SK-N-SH (cell line): Measurements from ENCODE around the gene FRMD4B. TPM values are rescaled to one million over a fixed set of nuclear protein-coding genes. Genes with fewer than 3 reads are reported as not detected.
A peak's percentile ranks its signal among the peaks of the same experiment; 100 is the strongest.

Experiments used
- CTCF ChIA-PET: fragments of 300-600, 350-600 bp; formaldehyde crosslinking; extraction: SDS; loops from one replicate; lab custom pipeline; 2021; lab: Yijun Ruan, JAX
- POLR2A ChIA-PET: fragments of 350-600 bp; sonication (Branson Sonifier 250); formaldehyde crosslinking; extraction: SDS; loops from one replicate; lab custom pipeline; 2020; ENCODE audit warnings: antibody characterized with exemption, inconsistent platforms; lab: Yijun Ruan, JAX
- DNase-seq: peaks from one replicate; pipeline ENCODE4 v3.0.0; 2012
- H2AFZ ChIP-seq: fragments of 200-600 bp; sonication (generic); 2 replicates; pipeline ENCODE4 v1.8.1; 2016; ENCODE audit warnings: antibody characterized with exemption, mild to moderate bottlenecking, low read depth
- H3F3A ChIP-seq: fragments of 200-600 bp; sonication (generic); replicated peaks from 2 replicates; pipeline ENCODE3; 2016; ENCODE audit warnings: antibody characterized with exemption, mild to moderate bottlenecking; ENCODE audit not compliant: insufficient read depth
- H3K27ac ChIP-seq, 2 experiments: fragments of 200-500 bp in 1 of 2; fragments of 200-600 bp in 1 of 2; sonication (Bioruptor generic) in 1 of 2; sonication (generic), shearing (Covaris generic) in 1 of 2; 2 replicates each; pipeline versions ENCODE4 v1.5.1 to v1.6.1; 2014 to 2016; ENCODE audit warnings: low read depth in 2 of 2, inconsistent platforms in 1 of 2, low read length in 1 of 2, mild to moderate bottlenecking in 1 of 2, mixed read lengths in 1 of 2
- H3K27me3 ChIP-seq: fragments of 200-600 bp; sonication (generic), shearing (Covaris generic); 2 replicates; pipeline ENCODE4 v1.6.1; 2016; ENCODE audit warnings: mixed run types; ENCODE audit not compliant: insufficient read depth
- H3K36me3 ChIP-seq, 2 experiments: fragments of 200-500 bp in 1 of 2; fragments of 200-600 bp in 1 of 2; sonication (Bioruptor generic) in 1 of 2; sonication (generic) in 1 of 2; replicated peaks in 1 of 2; 2 replicates each; pipeline versions ENCODE3 to v1.5.1; 2014 to 2016; ENCODE audit warnings: low read length in 1 of 2, mild to moderate bottlenecking in 1 of 2; ENCODE audit not compliant: insufficient read depth in 2 of 2, control insufficient read depth in 1 of 2
- H3K4me1 ChIP-seq, 2 experiments: fragments of 200-500 bp in 1 of 2; fragments of 200-600 bp in 1 of 2; sonication (Bioruptor generic) in 1 of 2; sonication (generic), shearing (Covaris generic) in 1 of 2; 2 replicates each; pipeline versions ENCODE4 v1.5.1 to v1.6.1; 2014 to 2016; ENCODE audit warnings: low read depth in 1 of 2, low read length in 1 of 2, mixed run types in 1 of 2; ENCODE audit not compliant: insufficient read depth in 2 of 2, control insufficient read depth in 1 of 2
- H3K4me2 ChIP-seq: fragments of 200-600 bp; sonication (generic), shearing (Covaris generic); 2 replicates; pipeline ENCODE4 v1.6.1; 2017; ENCODE audit warnings: mixed run types
- H3K4me3 ChIP-seq, 2 experiments: fragments of 200-500 bp in 1 of 2; fragments of 200-600 bp in 1 of 2; sonication (Bioruptor generic) in 1 of 2; sonication (generic), shearing (Covaris generic) in 1 of 2; 2 replicates each; pipeline versions ENCODE4 v1.5.1 to v1.8.1; 2014 to 2016; ENCODE audit warnings: low read depth in 2 of 2, inconsistent platforms in 1 of 2, low read length in 1 of 2, mild to moderate bottlenecking in 1 of 2, mixed read lengths in 1 of 2, moderate library complexity in 1 of 2
- H3K79me2 ChIP-seq: fragments of 200-600 bp; sonication (generic); 2 replicates; pipeline ENCODE4 v1.8.1; 2017; ENCODE audit warnings: mild to moderate bottlenecking; ENCODE audit not compliant: insufficient read depth
- H3K9ac ChIP-seq: fragments of 200-600 bp; sonication (generic); 2 replicates; pipeline ENCODE4 v1.6.1; 2017; ENCODE audit warnings: mixed run types
- H3K9me2 ChIP-seq: fragments of 200-600 bp; sonication (generic); 2 replicates; pipeline ENCODE4 v1.6.1; 2017; ENCODE audit warnings: mixed run types
- H3K9me3 ChIP-seq: fragments of 200-600 bp; sonication (generic); 2 replicates; pipeline ENCODE4 v1.6.1; 2017; ENCODE audit warnings: mixed run types, mild to moderate bottlenecking, moderate library complexity
- H4K20me1 ChIP-seq: fragments of 200-600 bp; sonication (generic); 2 replicates; pipeline ENCODE4 v1.6.1; 2017; ENCODE audit warnings: mild to moderate bottlenecking, mixed run types; ENCODE audit not compliant: insufficient read depth
- CHD2 ChIP-seq: fragments of 150-350 bp; IDR thresholded peaks from 2 replicates; pipeline ENCODE4 v1.6.1; 2018; ENCODE audit warnings: low read length; ENCODE audit not compliant: partially characterized antibody
- EZH2phosphoT487 ChIP-seq: fragments of 200-600 bp; sonication (generic); IDR thresholded peaks from 2 replicates; pipeline ENCODE4 v1.6.1; 2017; ENCODE audit warnings: low read depth, mixed run types, mild to moderate bottlenecking, antibody characterized with exemption, moderate library complexity, borderline replicate concordance
- FOXJ3 ChIP-seq: sonication (generic); formaldehyde crosslinking; IDR thresholded peaks from 2 replicates; pipeline ENCODE4 v1.5.1; 2020; ENCODE audit warnings: mild to moderate bottlenecking, missing genetic modification reagents
- FOXM1 ChIP-seq: IDR thresholded peaks from 2 replicates; pipeline ENCODE4 v1.4.0; 2012; ENCODE audit warnings: low read depth, mild to moderate bottlenecking
- GABPA ChIP-seq: IDR thresholded peaks from 2 replicates; pipeline ENCODE4 v1.4.0; 2012; ENCODE audit warnings: low read depth, mild to moderate bottlenecking
- MAX ChIP-seq: IDR thresholded peaks from 2 replicates; pipeline ENCODE4 v1.4.0; 2012; ENCODE audit warnings: low read depth
- MEF2A ChIP-seq: IDR thresholded peaks from 2 replicates; pipeline ENCODE4 v1.4.0; 2012; ENCODE audit warnings: low read depth, borderline replicate concordance
- NRF1 ChIP-seq: IDR thresholded peaks from 2 replicates; pipeline ENCODE4 v1.6.1; 2012; ENCODE audit warnings: low read depth, mild to moderate bottlenecking, low read length
- RFX5 ChIP-seq: IDR thresholded peaks from 2 replicates; pipeline ENCODE4 v1.6.1; 2012; ENCODE audit warnings: mild to moderate bottlenecking, improper control_type of control experiment, low read length
- SIN3A ChIP-seq: IDR thresholded peaks from 2 replicates; pipeline ENCODE4 v1.6.1; 2012; ENCODE audit warnings: low read depth, mild to moderate bottlenecking, low read length, moderate library complexity, borderline replicate concordance
- TCF12 ChIP-seq: IDR thresholded peaks from 2 replicates; pipeline ENCODE4 v1.4.0; 2012
- USF1 ChIP-seq: IDR thresholded peaks from 2 replicates; pipeline ENCODE4 v1.4.0; 2012; ENCODE audit warnings: low read depth, borderline replicate concordance
- WGBS: methylation state at CpG from one replicate; pipeline ENCODE4 v1.1.6; 2017; ENCODE audit warnings: low lambda C conversion rate; 5-methylcytosine and 5-hydroxymethylcytosine counted together
- polyA plus RNA-seq, 3 experiments: library from polyadenylated mRNA; depleted of rRNA; stranded (reverse); fragments of >200 nt; gene quantifications; 2 replicates each; pipeline ENCODE4 v1.2.3, GENCODE V29; 2012
- TF ChIP-seq, protein P1 (sequence below): fragments of 150-350 bp; IDR thresholded peaks from 2 replicates; pipeline ENCODE4 v1.6.1; 2017; ENCODE audit warnings: antibody characterized with exemption, low read length, low read depth, borderline replicate concordance
- TF ChIP-seq, protein P2 (sequence below): fragments of 200-600 bp; sonication (generic); IDR thresholded peaks from 2 replicates; pipeline ENCODE4 v1.6.1; 2017; ENCODE audit warnings: antibody characterized with exemption, mild to moderate bottlenecking, moderate library complexity
- TF ChIP-seq, protein P3 (sequence below): IDR thresholded peaks from 2 replicates; pipeline ENCODE4; 2012

The FRMD4B gene
- polyA plus RNA-seq, 1 of the 3 experiments (the other 2 are of a cell fraction), result 0.53 TPM

DNA sequence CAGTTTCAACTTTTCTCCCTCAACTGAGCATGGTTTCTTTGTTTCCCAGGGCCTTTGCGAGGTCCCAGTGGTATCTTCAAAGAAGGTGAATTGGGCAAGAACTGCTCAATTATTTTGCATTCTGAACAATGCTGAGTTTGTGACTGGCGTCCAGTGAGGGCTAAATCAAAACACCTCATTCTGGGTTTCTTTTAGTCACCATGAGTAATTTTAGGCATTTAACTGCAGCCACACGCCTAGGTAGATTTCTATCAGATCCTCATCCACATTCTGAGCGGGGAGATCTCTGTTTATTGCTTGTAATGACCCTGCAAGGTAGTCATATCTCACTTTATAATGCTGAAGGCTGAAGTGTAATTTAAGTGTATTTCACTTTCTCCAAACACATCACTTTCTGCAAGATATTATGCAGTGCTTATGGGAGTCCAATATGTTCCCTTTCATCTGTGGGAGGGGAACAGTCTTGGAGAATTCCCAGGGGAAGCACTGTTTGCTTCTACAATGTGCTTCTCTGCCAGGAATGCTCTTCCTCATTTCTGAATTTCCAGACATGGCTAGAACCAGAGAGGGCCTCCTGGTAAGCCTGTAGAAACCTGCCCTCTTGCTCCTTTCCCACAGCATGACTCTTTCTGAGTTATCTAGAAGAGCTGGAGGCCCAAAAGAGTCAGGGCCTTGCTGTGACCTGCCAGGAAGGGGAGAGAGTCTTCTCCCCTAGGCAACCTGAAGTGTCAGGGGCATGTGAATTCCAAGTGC, 91.7 kb downstream of the FRMD4B start:
- H3K9ac ChIP-seq, result no peak overlapping the region
- 69% methylated on average over 4 of the region's 4 CpGs for WGBS
- no peaks in the 10 kb centered on the region for H3K9me2 ChIP-seq
- TF ChIP-seq, protein P1, sequence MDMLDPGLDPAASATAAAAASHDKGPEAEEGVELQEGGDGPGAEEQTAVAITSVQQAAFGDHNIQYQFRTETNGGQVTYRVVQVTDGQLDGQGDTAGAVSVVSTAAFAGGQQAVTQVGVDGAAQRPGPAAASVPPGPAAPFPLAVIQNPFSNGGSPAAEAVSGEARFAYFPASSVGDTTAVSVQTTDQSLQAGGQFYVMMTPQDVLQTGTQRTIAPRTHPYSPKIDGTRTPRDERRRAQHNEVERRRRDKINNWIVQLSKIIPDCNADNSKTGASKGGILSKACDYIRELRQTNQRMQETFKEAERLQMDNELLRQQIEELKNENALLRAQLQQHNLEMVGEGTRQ, result no peak
- TF ChIP-seq EZH2phosphoT487, result no peak
- no peak for TF ChIP-seq GABPA
- TF ChIP-seq TCF12, result no peak
- no peak for TF ChIP-seq MAX
- TF ChIP-seq, protein P2, sequence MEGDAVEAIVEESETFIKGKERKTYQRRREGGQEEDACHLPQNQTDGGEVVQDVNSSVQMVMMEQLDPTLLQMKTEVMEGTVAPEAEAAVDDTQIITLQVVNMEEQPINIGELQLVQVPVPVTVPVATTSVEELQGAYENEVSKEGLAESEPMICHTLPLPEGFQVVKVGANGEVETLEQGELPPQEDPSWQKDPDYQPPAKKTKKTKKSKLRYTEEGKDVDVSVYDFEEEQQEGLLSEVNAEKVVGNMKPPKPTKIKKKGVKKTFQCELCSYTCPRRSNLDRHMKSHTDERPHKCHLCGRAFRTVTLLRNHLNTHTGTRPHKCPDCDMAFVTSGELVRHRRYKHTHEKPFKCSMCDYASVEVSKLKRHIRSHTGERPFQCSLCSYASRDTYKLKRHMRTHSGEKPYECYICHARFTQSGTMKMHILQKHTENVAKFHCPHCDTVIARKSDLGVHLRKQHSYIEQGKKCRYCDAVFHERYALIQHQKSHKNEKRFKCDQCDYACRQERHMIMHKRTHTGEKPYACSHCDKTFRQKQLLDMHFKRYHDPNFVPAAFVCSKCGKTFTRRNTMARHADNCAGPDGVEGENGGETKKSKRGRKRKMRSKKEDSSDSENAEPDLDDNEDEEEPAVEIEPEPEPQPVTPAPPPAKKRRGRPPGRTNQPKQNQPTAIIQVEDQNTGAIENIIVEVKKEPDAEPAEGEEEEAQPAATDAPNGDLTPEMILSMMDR, result no peak
- no peak for TF ChIP-seq SIN3A
- no peak for TF ChIP-seq NRF1
- TF ChIP-seq RFX5, result no peak
- TF ChIP-seq CHD2, result no peak
- H4K20me1 ChIP-seq, result no peaks in the 10 kb centered on the region
- CTCF ChIA-PET, result interaction anchor here (1.3 to 5.9 kb wide), 4 partner anchors 12 to 133 kb away, joined by 5 to 26 read pairs (median 14); no protein-coding TSS in a partner anchor
- H3K27ac ChIP-seq, result peak overlapping the region in 1 of 2 experiments; percentile 16; a peak in 1 of 4 replicates
- POLR2A ChIA-PET, result no interaction called here
- no peak overlapping the region for H2AFZ ChIP-seq
- H3K4me2 ChIP-seq, result no peak overlapping the region
- no peaks in the 10 kb centered on the region for H3K9me3 ChIP-seq
- peaks cover 0 to 30% of the 10 kb centered on the region in 2 experiments; a peak in 3 of 4 replicates for H3K4me1 ChIP-seq
- H3K27me3 ChIP-seq, result no peaks in the 10 kb centered on the region
- no peaks in the 10 kb centered on the region for H3K79me2 ChIP-seq
- peaks cover 9% of the 10 kb centered on the region for H3F3A ChIP-seq
- no peaks in the 10 kb centered on the region for H3K36me3 ChIP-seq
- no peak overlapping the region for H3K4me3 ChIP-seq
- no peak for DNase-seq

- no peak overlapping the region for H3K4me2 ChIP-seq
- peaks cover 18% of the 10 kb centered on the region for H3F3A ChIP-seq
- H3K4me1 ChIP-seq, result peaks cover 7 to 25% of the 10 kb centered on the region in 2 experiments; a peak in 3 of 4 replicates
- no peak overlapping the region for H3K4me3 ChIP-seq
- ChIA-PET CTCF (interaction anchor here (3.3 to 5.9 kb wide), 2 partner anchors 13 to 132 kb away, joined by 15 to 26 read pairs; no protein-coding TSS in a partner anchor), POLR2A (no interaction called here)
- no peaks in the 10 kb centered on the region for H3K9me2 ChIP-seq
- H3K36me3 ChIP-seq, result no peaks in the 10 kb centered on the region
- no peak overlapping the region for H2AFZ ChIP-seq
- H3K79me2 ChIP-seq, result no peaks in the 10 kb centered on the region
- no peaks in the 10 kb centered on the region for H4K20me1 ChIP-seq
- no peaks in the 10 kb centered on the region for H3K9me3 ChIP-seq
- no peak overlapping the region for H3K27ac ChIP-seq
- DNase-seq, result no peak
- no peaks in the 10 kb centered on the region for H3K27me3 ChIP-seq
- no peak overlapping the region for H3K9ac ChIP-seq
- no peak for TF ChIP-seq FOXJ3 (CRISPR knock-in tag)
- TF ChIP-seq FOXM1, result no peak
- TF ChIP-seq SIN3A, result no peak
- TF ChIP-seq MAX, result no peak
- TF ChIP-seq, protein P2, result no peak
- TF ChIP-seq USF1, result no peak
- no peak for TF ChIP-seq MEF2A
- TF ChIP-seq, protein P3, sequence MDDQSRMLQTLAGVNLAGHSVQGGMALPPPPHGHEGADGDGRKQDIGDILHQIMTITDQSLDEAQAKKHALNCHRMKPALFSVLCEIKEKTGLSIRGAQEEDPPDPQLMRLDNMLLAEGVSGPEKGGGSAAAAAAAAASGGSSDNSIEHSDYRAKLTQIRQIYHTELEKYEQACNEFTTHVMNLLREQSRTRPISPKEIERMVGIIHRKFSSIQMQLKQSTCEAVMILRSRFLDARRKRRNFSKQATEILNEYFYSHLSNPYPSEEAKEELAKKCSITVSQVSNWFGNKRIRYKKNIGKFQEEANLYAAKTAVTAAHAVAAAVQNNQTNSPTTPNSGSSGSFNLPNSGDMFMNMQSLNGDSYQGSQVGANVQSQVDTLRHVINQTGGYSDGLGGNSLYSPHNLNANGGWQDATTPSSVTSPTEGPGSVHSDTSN, result no peak
- TF ChIP-seq, all 33 proteins: peak for 0
- WGBS, result 95% methylated on average over 7 of the region's 7 CpGs
Observed at GRCh38 chr3:69292959-69293574, 92.8 kb downstream of the FRMD4B start.
